ENCODE measurements around the gene CEP68.
A peak's percentile ranks its signal among the peaks of the same experiment; 100 is the strongest.

DNA sequence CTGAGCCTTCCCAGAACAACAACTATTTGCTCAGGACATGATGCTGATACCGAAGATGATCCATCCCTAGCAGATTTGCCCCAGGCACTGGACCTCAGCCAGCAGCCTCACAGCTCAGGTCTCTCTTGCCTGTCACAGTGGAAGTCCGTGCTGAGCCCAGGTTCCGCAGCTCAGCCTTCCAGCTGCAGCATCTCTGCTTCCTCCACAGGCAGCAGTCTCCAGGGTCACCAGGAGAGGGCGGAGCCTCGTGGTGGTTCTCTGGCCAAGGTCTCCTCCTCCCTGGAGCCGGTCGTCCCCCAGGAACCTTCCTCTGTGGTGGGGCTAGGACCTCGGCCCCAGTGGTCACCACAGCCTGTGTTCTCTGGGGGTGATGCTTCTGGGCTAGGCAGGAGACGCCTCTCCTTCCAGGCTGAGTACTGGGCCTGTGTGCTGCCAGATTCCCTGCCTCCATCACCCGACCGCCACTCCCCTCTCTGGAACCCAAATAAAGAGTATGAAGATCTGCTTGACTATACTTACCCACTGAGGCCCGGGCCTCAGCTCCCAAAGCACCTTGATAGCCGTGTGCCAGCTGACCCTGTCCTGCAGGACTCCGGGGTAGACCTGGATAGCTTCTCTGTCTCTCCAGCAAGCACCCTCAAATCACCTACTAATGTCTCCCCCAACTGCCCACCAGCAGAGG, 15.4 kb downstream of the CEP68 start:
- TF ChIP-seq EP300 (IDR thresholded peaks at IDR 0.05) (no peak), RAD21 (conservative IDR thresholded peaks at IDR 0.05 in 1 of 2, IDR thresholded peaks at IDR 0.05 in 1 of 2) (no peak), SMC3 (IDR thresholded peaks at IDR 0.05) (0 out of 3 replicates have a peak, but pooled peaks have one; percentile 12), NFE2L2 (conservative IDR thresholded peaks at IDR 0.05; ENCODE audit: low read length) (no peak), MYC (IDR thresholded peaks at IDR 0.05; ENCODE audit: borderline replicate concordance, low read length) (no peak), RFX5 (IDR thresholded peaks at IDR 0.05) (no peak), MAZ (IDR thresholded peaks at IDR 0.05; ENCODE audit: borderline replicate concordance, low read depth, low read length) (no peak), POLR2A (IDR thresholded peaks at IDR 0.05; ENCODE audit: low read length) (no peak), CHD2 (IDR thresholded peaks at IDR 0.05; ENCODE audit: low read length, partially characterized antibody) (no peak), KDM1A (IDR thresholded peaks at IDR 0.05; ENCODE audit: low read depth) (no peak), CBX8 (IDR thresholded peaks at IDR 0.05) (no peak), CEBPB (IDR thresholded peaks at IDR 0.05) (no peak), FOSL2 (IDR thresholded peaks at IDR 0.05) (no peak), FOSL2 (CRISPR knock-in tag; IDR thresholded peaks at IDR 0.05) (no peak)
- TF ChIP-seq, protein P1, sequence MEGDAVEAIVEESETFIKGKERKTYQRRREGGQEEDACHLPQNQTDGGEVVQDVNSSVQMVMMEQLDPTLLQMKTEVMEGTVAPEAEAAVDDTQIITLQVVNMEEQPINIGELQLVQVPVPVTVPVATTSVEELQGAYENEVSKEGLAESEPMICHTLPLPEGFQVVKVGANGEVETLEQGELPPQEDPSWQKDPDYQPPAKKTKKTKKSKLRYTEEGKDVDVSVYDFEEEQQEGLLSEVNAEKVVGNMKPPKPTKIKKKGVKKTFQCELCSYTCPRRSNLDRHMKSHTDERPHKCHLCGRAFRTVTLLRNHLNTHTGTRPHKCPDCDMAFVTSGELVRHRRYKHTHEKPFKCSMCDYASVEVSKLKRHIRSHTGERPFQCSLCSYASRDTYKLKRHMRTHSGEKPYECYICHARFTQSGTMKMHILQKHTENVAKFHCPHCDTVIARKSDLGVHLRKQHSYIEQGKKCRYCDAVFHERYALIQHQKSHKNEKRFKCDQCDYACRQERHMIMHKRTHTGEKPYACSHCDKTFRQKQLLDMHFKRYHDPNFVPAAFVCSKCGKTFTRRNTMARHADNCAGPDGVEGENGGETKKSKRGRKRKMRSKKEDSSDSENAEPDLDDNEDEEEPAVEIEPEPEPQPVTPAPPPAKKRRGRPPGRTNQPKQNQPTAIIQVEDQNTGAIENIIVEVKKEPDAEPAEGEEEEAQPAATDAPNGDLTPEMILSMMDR (IDR thresholded peaks at IDR 0.05): no peak

Measured in A549 (cell line).